Neural crest cell (in vitro differentiated cells): ENCODE results near the gene FAM180A. TPM values are rescaled to one million over a fixed set of nuclear protein-coding genes. Genes with fewer than 3 reads are reported as not detected.
"Not testable (repeated sequence)": the region's sequence is repeated elsewhere in the genome, so short reads cannot be mapped to it uniquely, and the experiment has no call there.

Experiments
- DNase-seq: peaks from one replicate; pipeline ENCODE4 v3.0.0; 2021; ENCODE audit warnings: low read depth, mixed read lengths, low spot score
- H3K27ac Mint-ChIP-seq: one replicate; pipeline ENCODE4 v1.8.0; 2021; ENCODE audit warnings: mild to moderate bottlenecking, mixed read lengths; ENCODE audit not compliant: unreplicated experiment
- H3K27me3 Mint-ChIP-seq: 2 replicates; pipeline ENCODE4 v1.8.0; 2021; ENCODE audit warnings: low read depth, mild to moderate bottlenecking, mixed read lengths
- H3K36me3 Mint-ChIP-seq: 2 replicates; pipeline ENCODE4 v1.8.0; 2021; ENCODE audit warnings: low read depth, mild to moderate bottlenecking, mixed read lengths
- H3K4me1 Mint-ChIP-seq: 2 replicates; pipeline ENCODE4 v1.8.0; 2021; ENCODE audit warnings: mixed read lengths
- H3K4me3 Mint-ChIP-seq: one replicate; pipeline ENCODE4 v1.8.0; 2021; ENCODE audit warnings: mild to moderate bottlenecking, mixed read lengths
- H3K9me3 Mint-ChIP-seq: 2 replicates; pipeline ENCODE4 v1.8.0; 2021; ENCODE audit warnings: mixed read lengths
- CTCF ChIP-seq: fragments of 200-600 bp; sonication (generic); conservative IDR thresholded peaks from 2 replicates; pipeline ENCODE4 v1.5.0; 2021; ENCODE audit warnings: antibody characterized with exemption, mild to moderate bottlenecking
- total RNA-seq: library from RNA; stranded (reverse); gene quantifications from 2 replicates; pipeline ENCODE4 v1.2.1, GENCODE V29; 2021

The FAM180A gene
- total RNA-seq, 1 donor from 2014 or later, result not detected

DNA sequence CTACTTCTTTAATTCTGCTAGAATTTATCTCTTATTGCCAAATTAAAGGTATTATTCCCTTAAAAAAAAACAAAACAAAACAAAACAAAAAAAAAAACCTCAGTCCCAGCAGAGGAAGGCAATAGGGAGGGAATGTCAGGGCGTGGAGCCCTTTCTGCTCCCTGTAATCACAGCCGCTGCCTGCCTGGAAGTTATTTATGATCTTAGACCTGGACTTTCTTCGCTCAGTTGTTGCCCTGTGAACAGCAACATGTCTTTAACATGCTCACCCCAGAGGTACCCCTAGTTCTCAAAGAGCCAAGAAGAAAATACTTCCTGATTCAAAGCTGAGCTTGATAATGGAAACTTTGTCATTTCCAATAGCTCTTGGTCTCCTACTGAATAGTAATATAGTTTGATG lies 7.7 kb downstream of the FAM180A start:
- no peak for DNase-seq
- Mint-ChIP-seq H3K4me1 (peaks cover 8% of the 10 kb centered on the region), H3K27me3 (no peaks in the 10 kb centered on the region), H3K4me3 (no peak overlapping the region), H3K27ac (no peak overlapping the region), H3K36me3 (no peaks in the 10 kb centered on the region), H3K9me3 (no peaks in the 10 kb centered on the region)
- TF ChIP-seq CTCF, result no peak

- not testable (repeated sequence) for H3K4me3 Mint-ChIP-seq, H3K27ac Mint-ChIP-seq, H3K36me3 Mint-ChIP-seq, H3K27me3 Mint-ChIP-seq, H3K4me1 Mint-ChIP-seq, DNase-seq, H3K9me3 Mint-ChIP-seq
- peak; percentile 29 for TF ChIP-seq CTCF
These were observed 11.3 kb downstream of the FAM180A start for GRCh38 chr7:135737306-135737647.

DNA sequence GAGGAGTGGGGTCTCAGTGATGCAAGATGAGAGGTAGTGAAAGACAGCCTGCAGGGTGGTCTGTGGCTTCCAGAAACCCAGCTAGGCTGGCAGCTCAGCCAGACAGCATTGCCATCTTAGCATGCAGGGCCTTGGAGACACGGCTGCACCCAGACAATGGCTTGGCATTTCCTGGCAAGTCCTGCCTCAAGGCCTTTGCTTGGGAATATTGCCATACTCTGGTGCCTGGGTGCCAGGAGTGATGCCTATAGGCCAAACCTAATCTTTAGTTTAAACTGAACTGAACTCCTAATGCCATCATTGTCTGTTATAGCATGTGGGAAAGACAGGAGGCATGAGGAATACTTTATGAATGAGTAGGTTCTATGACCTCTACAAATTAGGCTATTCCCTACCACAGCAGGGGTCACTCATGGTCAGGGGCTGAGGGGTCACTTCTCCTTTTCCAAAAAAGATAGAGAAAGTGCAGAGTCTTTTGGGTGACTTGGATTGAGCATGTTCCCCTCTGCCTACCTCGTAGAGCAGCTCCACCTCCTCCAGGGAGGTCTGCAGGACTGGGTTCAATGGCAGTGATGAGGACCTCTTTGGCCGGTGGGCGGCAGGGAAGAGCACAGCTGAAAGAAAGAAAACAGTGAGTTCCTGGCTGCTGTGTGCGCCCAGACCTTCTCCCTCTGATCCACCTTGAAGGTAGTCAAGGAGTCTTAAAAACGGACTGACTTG lies 11.9 kb downstream of the FAM180A start:
- Mint-ChIP-seq H3K9me3 (no peaks in the 10 kb centered on the region), H3K27me3 (no peaks in the 10 kb centered on the region)

DNA sequence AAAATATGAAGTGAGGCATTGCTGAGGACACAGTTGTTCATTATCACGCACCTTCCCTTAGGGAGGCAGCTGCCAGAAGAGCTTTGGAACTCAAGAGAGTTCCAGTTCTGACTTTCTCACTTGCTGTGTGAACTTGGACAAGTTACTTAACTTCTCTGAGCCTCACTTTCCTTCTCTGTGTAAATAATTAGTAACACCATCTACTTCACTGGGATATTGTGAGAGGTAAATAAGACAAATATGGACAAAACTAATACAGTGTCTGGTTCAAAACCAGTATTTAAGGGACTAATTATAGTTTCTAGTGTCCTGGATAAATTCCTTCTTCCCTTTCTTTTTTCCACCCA lies 14.3 kb downstream of the FAM180A start:
- Mint-ChIP-seq H3K4me3 (no peak overlapping the region), H3K27me3 (no peaks in the 10 kb centered on the region), H3K9me3 (no peaks in the 10 kb centered on the region), H3K4me1 (no peaks in the 10 kb centered on the region), H3K36me3 (no peaks in the 10 kb centered on the region), H3K27ac (no peak overlapping the region)
- DNase-seq, result no peak
- TF ChIP-seq CTCF, result no peak

More for the DNA sequence above, 11.9 kb downstream of the FAM180A start:
- Mint-ChIP-seq H3K36me3 (no peaks in the 10 kb centered on the region), H3K4me3 (no peak overlapping the region), H3K4me1 (no peaks in the 10 kb centered on the region), H3K27ac (no peak overlapping the region)
- no peak for TF ChIP-seq CTCF
- DNase-seq, result no peak

- Mint-ChIP-seq H3K36me3 (no peaks in the 10 kb centered on the region), H3K4me3 (no peak overlapping the region), H3K4me1 (no peaks in the 10 kb centered on the region), H3K27me3 (no peaks in the 10 kb centered on the region), H3K27ac (no peak overlapping the region), H3K9me3 (no peaks in the 10 kb centered on the region)
- no peak for TF ChIP-seq CTCF
- no peak for DNase-seq
These were observed 14.8 kb downstream of the FAM180A start for GRCh38 chr7:135733603-135734342.
